Trophoblast cell (in vitro differentiated cells and primary cell): ENCODE measurements around the gene KIFC3.
"Not testable (repeated sequence)": the region's sequence is repeated elsewhere in the genome, so short reads cannot be mapped to it uniquely, and the experiment has no call there.

Experiments used
- DNase-seq, 2 donors: peaks; one replicate each; pipeline ENCODE4 v3.0.0-alpha.2; 2016
- H2AFZ ChIP-seq: 2 replicates; pipeline ENCODE4 v1.6.1; 2013; ENCODE audit warnings: low read length, moderate library complexity, mild to moderate bottlenecking; ENCODE audit not compliant: insufficient read depth, poor library complexity
- H2AK5ac ChIP-seq: 2 replicates; pipeline ENCODE4 v1.6.1; 2013; ENCODE audit warnings: mild to moderate bottlenecking, low read length
- H2BK120ac ChIP-seq: 2 replicates; pipeline ENCODE4 v1.6.1; 2013; ENCODE audit warnings: low read length, mild to moderate bottlenecking, moderate library complexity; ENCODE audit not compliant: insufficient read depth, poor library complexity
- H2BK12ac ChIP-seq: 2 replicates; pipeline ENCODE4 v1.6.1; 2013; ENCODE audit warnings: mild to moderate bottlenecking, low read length, moderate library complexity
- H2BK5ac ChIP-seq: 2 replicates; pipeline ENCODE4 v1.6.1; 2013; ENCODE audit warnings: low read length, low read depth, moderate library complexity, mild to moderate bottlenecking; ENCODE audit not compliant: poor library complexity
- H3K14ac ChIP-seq: 2 replicates; pipeline ENCODE4 v1.6.1; 2013; ENCODE audit warnings: mild to moderate bottlenecking, low read length
- H3K18ac ChIP-seq: 2 replicates; pipeline ENCODE4 v1.6.1; 2013; ENCODE audit warnings: mild to moderate bottlenecking, low read length
- H3K23ac ChIP-seq: 2 replicates; pipeline ENCODE4 v1.6.1; 2013; ENCODE audit warnings: low read length
- H3K27ac ChIP-seq: 2 replicates; pipeline ENCODE4 v1.5.1; 2013; ENCODE audit warnings: low read depth, mild to moderate bottlenecking, inconsistent platforms, low read length, moderate library complexity
- H3K27me3 ChIP-seq: 2 replicates; pipeline ENCODE4 v1.6.1; 2013; ENCODE audit warnings: inconsistent platforms, mild to moderate bottlenecking, low read length, moderate library complexity; ENCODE audit not compliant: insufficient read depth
- H3K36me3 ChIP-seq, 2 experiments: 1 replicate in 1 of 2; 2 replicates in 1 of 2; pipeline ENCODE4 v1.6.1; 2013; ENCODE audit warnings: low read length in 2 of 2, mild to moderate bottlenecking in 2 of 2, moderate library complexity in 1 of 2; ENCODE audit not compliant: insufficient read depth in 2 of 2, control insufficient read depth in 1 of 2
- H3K4ac ChIP-seq: 2 replicates; pipeline ENCODE4 v1.6.1; 2013; ENCODE audit warnings: low read depth, mild to moderate bottlenecking, low read length, moderate library complexity
- H3K4me1 ChIP-seq, 2 experiments: 1 replicate in 1 of 2; 2 replicates in 1 of 2; pipeline ENCODE4 v1.6.1; 2013; ENCODE audit warnings: low read length in 2 of 2, mild to moderate bottlenecking in 2 of 2, moderate library complexity in 1 of 2; ENCODE audit not compliant: insufficient read depth in 2 of 2, control insufficient read depth in 1 of 2
- H3K4me2 ChIP-seq: 2 replicates; pipeline ENCODE4 v1.6.1; 2013; ENCODE audit warnings: inconsistent platforms, mild to moderate bottlenecking, low read length, moderate library complexity
- H3K4me3 ChIP-seq: 2 replicates; pipeline ENCODE4 v1.5.1; 2013; ENCODE audit warnings: mild to moderate bottlenecking, low read depth, low read length, inconsistent platforms
- H3K79me1 ChIP-seq: one replicate; pipeline ENCODE4 v1.6.1; 2013; ENCODE audit warnings: low read length
- H3K79me2 ChIP-seq: 2 replicates; pipeline ENCODE4 v1.6.1; 2013; ENCODE audit warnings: low read length, mild to moderate bottlenecking; ENCODE audit not compliant: control insufficient read depth, insufficient read depth, poor library complexity
- H3K9ac ChIP-seq: 2 replicates; pipeline ENCODE4 v1.6.1; 2013; ENCODE audit warnings: mild to moderate bottlenecking, low read length
- H3K9me3 ChIP-seq: 2 replicates; pipeline ENCODE4 v1.6.1; 2013; ENCODE audit warnings: low read depth, mild to moderate bottlenecking, control low read depth, inconsistent platforms, low read length; ENCODE audit not compliant: insufficient read depth
- H4K12ac ChIP-seq: 2 replicates; pipeline ENCODE4 v1.6.1; 2013; ENCODE audit warnings: low read depth, mild to moderate bottlenecking, low read length, moderate library complexity
- H4K8ac ChIP-seq: 2 replicates; pipeline ENCODE4 v1.6.1; 2013; ENCODE audit warnings: low read depth, mild to moderate bottlenecking, low read length, moderate library complexity
- H4K91ac ChIP-seq: one replicate; pipeline ENCODE4 v1.6.1; 2013; ENCODE audit warnings: low read depth, mild to moderate bottlenecking, low read length, moderate library complexity
- WGBS: extraction: QIAGEN DNeasy Blood & Tissue Kit; methylation state at CpG from one replicate; pipeline ENCODE4 v1.1.7; 2013; ENCODE audit warnings: missing lambda C conversion rate; ENCODE audit not compliant: insufficient read length, insufficient coverage; ENCODE audit errors: extremely low coverage; 5-methylcytosine and 5-hydroxymethylcytosine counted together

KIFC3 gene

GRCh38 chr16:57732037-57732436, 70.3 kb downstream of the KIFC3 start:
- Histone ChIP-seq H3K36me3 (no peaks in the 10 kb centered on the region), H2AFZ (no peak overlapping the region), H2BK12ac (no peak overlapping the region), H3K9ac (no peak overlapping the region), H2BK5ac (no peak overlapping the region), H3K9me3 (peaks cover 4% of the 10 kb centered on the region), H3K18ac (no peak overlapping the region), H3K4me1 (peaks cover 10 to 15% of the 10 kb centered on the region in 2 experiments), H3K4me3 (no peak overlapping the region), H4K12ac (no peak overlapping the region), H3K23ac (no peak overlapping the region), H4K91ac (no peak overlapping the region), H3K79me2 (peaks cover 3% of the 10 kb centered on the region), H3K27ac (no peak overlapping the region), H2AK5ac (no peak overlapping the region), H4K8ac (no peak overlapping the region), H2BK120ac (no peak overlapping the region), H3K27me3 (no peaks in the 10 kb centered on the region), H3K79me1 (peaks cover 5% of the 10 kb centered on the region), H3K4me2 (no peak overlapping the region), H3K4ac (no peak overlapping the region), H3K14ac (no peak overlapping the region)
- DNase-seq = peak in 1 of 2 donors; percentile 46
- no CpG with 5 or more reads among the region's 2 CpGs for WGBS

GRCh38 chr16:57730771-57731730, 71.2 kb downstream of the KIFC3 start:
- no peaks in the 10 kb centered on the region for H3K36me3 ChIP-seq
- H3K23ac ChIP-seq = no peak overlapping the region
- H4K8ac ChIP-seq = no peak overlapping the region
- peaks cover 5% of the 10 kb centered on the region for H3K79me1 ChIP-seq
- H2BK5ac ChIP-seq = no peak overlapping the region
- no peak overlapping the region for H3K4me3 ChIP-seq
- no peak overlapping the region for H4K91ac ChIP-seq
- H2AFZ ChIP-seq = no peak overlapping the region
- peaks cover 4% of the 10 kb centered on the region for H3K9me3 ChIP-seq
- H3K79me2 ChIP-seq = peaks cover 3% of the 10 kb centered on the region
- no peak overlapping the region for H3K27ac ChIP-seq
- no peaks in the 10 kb centered on the region for H3K27me3 ChIP-seq
- H3K18ac ChIP-seq = no peak overlapping the region
- H3K4me1 ChIP-seq = peaks cover under 1 to 5% of the 10 kb centered on the region in 2 experiments
- no peak overlapping the region for H3K9ac ChIP-seq
- no peak overlapping the region for H4K12ac ChIP-seq
- H3K4ac ChIP-seq = no peak overlapping the region
- no peak overlapping the region for H2BK12ac ChIP-seq
- WGBS = no CpG with 5 or more reads among the region's 13 CpGs
- no peak for DNase-seq
- no peak overlapping the region for H2BK120ac ChIP-seq
- no peak overlapping the region for H2AK5ac ChIP-seq
- H3K4me2 ChIP-seq = no peak overlapping the region
- no peak overlapping the region for H3K14ac ChIP-seq

GRCh38 chr16:57729852-57730251, 72.4 kb downstream of the KIFC3 start:
- H3K79me1 ChIP-seq, H3K4me2 ChIP-seq, H3K27me3 ChIP-seq, H3K23ac ChIP-seq, H3K27ac ChIP-seq, H2BK12ac ChIP-seq, H3K14ac ChIP-seq, H2BK120ac ChIP-seq, H3K18ac ChIP-seq, H3K36me3 ChIP-seq, H3K79me2 ChIP-seq, H2AK5ac ChIP-seq, H3K4me3 ChIP-seq, DNase-seq, H3K4ac ChIP-seq, H3K9me3 ChIP-seq, H2AFZ ChIP-seq, H4K91ac ChIP-seq, H3K4me1 ChIP-seq, H4K8ac ChIP-seq, H3K9ac ChIP-seq, H4K12ac ChIP-seq, H2BK5ac ChIP-seq: not testable (repeated sequence)
- WGBS = 100% methylated on average over 3 of the region's 6 CpGs

GRCh38 chr16:57729182-57729484, 73.2 kb downstream of the KIFC3 start:
- Histone ChIP-seq H2AK5ac (no peak overlapping the region), H3K4ac (no peak overlapping the region), H3K9ac (no peak overlapping the region), H2BK120ac (no peak overlapping the region), H3K27me3 (no peaks in the 10 kb centered on the region), H2AFZ (no peak overlapping the region), H3K79me2 (no peaks in the 10 kb centered on the region), H3K4me1 (no peaks in the 10 kb centered on the region), H3K18ac (no peak overlapping the region), H4K12ac (no peak overlapping the region), H3K27ac (no peak overlapping the region), H3K36me3 (no peaks in the 10 kb centered on the region), H2BK5ac (no peak overlapping the region), H3K9me3 (peaks cover 4% of the 10 kb centered on the region), H2BK12ac (no peak overlapping the region), H3K14ac (no peak overlapping the region), H3K23ac (no peak overlapping the region), H3K4me2 (no peak overlapping the region), H4K8ac (no peak overlapping the region), H4K91ac (no peak overlapping the region), H3K4me3 (no peak overlapping the region), H3K79me1 (no peaks in the 10 kb centered on the region)
- WGBS = no CpG with 5 or more reads among the region's 1 CpG
- no peak for DNase-seq
